GM23248 (cell line): ENCODE data around the gene THPO.

ENCODE experiments used
- EZH2 ChIP-seq: fragments of 200-600 bp; sonication (generic); IDR thresholded peaks from 2 replicates; pipeline ENCODE4 v1.6.1; 2018; ENCODE audit warnings: antibody characterized with exemption, mild to moderate bottlenecking; ENCODE audit not compliant: insufficient read depth, poor library complexity, severe bottlenecking
- EZH2phosphoT487 ChIP-seq: fragments of 200-600 bp; sonication (generic); IDR thresholded peaks from 2 replicates; pipeline ENCODE4 v1.6.1; 2018; ENCODE audit warnings: antibody characterized with exemption, moderate library complexity, mild to moderate bottlenecking, low read depth; ENCODE audit not compliant: insufficient read depth

GRCh38 chr3:184333190-184333589 is 44.8 kb downstream of the THPO start:
- TF ChIP-seq EZH2 (no peak), EZH2phosphoT487 (no peak)
